HG02678 (cell line): ENCODE results near the gene MBLAC1.

ENCODE experiments used
- ATAC-seq: cut with Tn5 transposase; IDR thresholded peaks from one replicate; pipeline ENCODE4 v1.9.1; 2021; ENCODE audit warnings: mild to moderate bottlenecking, moderate library complexity; ENCODE audit not compliant: unreplicated experiment

MBLAC1 gene

DNA sequence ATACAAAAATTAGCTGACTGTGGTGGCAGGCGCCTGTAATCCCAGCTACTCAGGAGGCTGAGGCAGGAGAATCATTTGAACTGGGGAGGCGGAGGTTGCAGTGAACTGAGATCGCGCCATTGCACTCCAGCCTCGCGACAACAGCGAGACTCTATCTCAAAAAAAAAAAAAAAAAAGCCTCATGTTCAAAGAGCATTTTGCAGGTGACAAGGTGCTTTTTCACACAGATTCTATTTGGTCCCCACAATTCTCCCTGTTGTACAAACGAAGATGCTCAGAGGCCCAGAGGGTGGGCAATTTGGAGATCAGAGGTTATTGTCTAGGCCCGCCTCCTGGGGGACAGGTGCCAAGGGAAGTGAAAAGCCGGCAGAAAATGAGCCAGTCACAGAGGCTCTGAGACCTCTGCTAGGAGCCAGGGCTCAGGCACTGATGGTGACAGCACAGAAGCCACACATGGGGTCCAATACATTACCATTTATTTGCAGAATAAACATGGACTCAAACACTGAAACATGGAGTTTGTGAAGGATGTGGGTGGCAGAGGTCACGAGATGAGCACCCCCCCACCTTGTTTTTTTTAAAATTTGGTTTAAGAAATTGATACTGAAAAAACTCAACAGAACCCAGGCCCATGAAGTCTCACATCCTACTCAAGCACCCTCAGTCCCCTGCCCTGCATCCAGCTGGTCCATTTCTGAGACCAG is 42.5 kb downstream of the MBLAC1 start:
- ATAC-seq, result no peak

DNA sequence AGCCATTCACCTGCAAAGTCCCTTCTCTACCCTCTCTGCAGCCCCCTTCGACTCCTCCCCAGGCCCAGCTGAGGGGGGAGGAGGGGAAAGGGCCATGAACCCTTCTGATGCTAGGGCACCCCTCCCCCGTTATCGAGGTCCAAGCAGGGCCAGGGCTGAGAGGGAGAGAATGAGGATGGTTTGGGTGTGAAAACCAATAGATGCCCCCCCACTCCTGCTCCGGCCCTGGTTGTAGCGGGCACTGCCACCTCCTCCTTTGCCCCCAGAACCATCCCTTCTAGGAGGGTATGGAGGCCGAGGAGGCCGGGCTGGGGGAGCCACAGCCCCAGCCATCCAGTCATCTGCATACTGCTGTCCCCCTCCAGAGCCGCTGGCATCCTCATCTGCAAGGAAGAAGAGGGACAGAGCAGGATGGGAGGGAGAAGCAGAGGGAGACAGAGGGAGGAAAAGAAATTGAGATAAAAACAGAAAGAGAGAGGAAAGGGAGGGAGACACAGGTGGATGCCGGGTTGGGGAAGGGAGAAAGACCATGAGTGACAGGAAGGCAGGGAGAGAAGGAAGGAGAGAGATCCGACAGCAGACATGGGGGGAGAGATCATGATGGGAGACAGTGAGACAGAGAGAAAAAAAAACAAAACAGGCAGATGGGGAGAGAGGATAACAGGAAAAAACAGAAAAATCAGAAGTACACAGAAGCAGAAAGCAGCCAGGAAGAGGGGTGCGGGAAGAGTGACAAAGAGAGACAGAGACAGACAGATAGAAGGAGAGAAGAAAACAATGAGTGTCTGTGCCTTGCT is 43.5 kb downstream of the MBLAC1 start:
- no peak for ATAC-seq

DNA sequence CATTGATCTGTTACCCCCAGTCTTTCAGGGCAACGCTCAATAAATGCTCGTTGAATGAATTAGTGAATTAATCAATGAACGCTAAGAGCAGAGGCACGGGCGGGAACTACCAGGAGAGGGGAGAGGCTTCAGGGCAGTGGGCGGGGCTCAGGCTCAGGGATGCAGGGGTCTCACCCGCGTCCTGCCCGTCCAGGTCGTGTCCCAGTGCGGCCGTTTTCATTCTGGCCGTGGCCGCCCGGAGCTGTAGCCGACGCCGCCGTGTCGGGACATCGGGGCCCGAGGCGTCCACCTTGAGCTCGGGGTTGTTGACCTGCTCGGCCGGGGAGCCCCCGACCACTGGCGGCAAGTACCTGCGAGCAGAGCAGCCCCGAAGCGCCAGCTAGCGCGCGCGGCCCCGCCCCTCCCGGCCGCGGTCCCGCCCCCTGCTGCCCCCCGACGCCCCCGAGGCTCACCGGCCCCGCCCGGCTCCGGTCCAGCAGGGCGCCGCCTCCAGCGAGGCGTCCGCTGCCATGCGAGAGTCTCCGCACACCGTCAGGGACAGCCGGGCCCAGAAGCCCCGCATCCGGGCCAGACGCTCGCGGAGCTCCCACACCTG is 44.4 kb downstream of the MBLAC1 start:
- ATAC-seq, result no peak

DNA sequence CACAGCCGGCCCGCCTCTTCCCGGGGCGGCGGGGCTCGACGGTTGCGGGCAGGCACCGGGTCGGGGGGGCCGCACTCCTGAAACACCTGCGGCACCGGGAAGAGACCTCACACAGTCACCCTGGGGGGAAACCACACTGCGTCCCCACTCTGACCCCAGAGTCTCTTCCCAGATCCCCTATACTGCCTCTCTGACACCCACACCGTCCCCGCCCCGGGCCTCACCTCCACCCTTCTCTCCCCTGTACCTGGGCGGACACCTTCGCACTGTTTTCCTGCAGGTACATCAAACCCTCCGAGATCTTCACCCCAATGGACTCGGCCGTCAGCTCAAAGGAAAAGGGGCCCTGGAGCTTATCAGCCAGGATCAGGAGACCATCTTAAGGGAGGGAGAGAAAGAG is 45.1 kb downstream of the MBLAC1 start:
- ATAC-seq, result no peak

DNA sequence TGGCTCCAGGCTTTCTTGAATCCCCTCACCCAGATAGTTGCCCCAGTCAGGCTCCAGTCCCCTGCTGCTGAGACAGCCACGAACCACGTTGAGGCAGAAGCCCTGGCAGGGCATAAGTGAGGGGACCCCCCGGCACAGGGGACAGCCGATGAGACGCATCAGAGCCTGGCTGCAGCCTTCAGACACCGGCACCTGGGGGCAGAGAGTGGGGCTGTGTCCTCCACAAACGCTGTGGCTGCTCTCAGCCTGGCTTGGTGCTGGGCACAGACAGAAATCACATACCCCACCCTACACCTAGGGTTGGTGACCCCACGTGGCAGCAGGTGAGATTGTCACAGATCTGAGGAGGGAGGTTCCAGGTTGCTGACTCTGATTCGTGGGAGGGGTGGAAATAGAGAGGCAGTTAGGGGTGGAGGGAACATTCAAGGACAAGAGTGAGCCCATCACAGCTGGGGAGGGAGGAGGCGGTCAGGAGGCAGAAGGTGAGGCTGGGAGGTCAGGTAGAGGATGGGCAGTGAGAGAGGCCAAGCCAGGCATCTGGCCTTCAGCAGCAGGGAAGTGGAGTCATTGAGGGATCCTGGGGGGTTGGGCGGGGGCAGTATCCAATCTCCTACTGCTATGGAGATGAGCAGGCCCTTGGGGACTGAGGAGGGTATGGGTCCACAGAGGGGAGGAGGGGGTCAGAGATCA is 47.2 kb downstream of the MBLAC1 start:
- ATAC-seq, result no peak

DNA sequence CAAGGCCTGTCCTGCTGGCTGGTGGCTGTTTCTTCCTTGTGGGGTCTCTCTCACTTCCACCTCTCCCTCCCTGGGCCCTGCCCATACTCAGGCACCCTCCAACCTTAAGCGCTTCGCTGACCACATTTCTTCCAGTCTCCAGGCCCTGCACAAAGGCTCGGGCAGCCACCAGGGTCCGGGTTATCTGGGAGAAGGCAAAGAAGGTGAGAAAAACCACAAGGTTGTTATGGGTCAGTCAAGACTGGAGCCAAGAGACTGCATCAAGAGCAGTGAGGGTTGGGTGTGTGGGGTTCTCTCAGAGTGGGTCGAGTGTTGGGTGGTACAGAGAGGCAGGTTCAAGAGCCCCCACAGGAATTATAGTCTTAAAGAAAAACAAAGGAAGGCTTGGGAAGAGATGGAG is 47.8 kb downstream of the MBLAC1 start:
- ATAC-seq, result no peak

DNA sequence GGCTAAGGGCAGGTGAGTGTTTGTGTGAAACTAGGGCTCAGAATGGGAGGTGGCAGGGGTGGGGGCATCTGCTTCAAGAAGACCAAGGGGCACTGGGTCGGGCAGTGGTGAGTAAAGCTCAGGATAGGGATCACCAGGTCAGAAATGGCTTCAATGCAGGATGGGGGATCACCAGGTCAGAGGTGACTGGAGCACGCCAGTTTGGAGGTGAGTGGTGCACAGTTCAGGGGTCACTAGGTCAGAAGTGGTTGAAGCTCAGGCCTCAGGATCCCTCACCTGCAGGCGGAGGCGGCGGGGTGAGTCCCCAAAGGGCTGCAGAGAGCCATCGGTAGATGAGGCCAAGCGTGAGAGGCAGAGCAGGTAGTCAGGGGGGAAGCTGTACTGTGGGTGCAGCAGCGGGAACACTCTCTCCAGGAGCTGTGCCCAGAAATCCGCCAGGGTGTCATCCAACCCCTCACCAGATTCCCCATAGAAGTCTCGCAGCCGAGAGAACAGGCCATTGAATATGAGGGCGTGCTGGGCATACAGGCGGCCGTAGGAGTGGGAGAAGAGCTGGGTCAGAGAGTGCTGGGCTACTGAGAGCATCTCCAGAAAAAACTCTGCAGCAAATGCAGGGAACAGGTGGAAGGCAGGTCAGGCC is 48.6 kb downstream of the MBLAC1 start:
- ATAC-seq, result no peak

DNA sequence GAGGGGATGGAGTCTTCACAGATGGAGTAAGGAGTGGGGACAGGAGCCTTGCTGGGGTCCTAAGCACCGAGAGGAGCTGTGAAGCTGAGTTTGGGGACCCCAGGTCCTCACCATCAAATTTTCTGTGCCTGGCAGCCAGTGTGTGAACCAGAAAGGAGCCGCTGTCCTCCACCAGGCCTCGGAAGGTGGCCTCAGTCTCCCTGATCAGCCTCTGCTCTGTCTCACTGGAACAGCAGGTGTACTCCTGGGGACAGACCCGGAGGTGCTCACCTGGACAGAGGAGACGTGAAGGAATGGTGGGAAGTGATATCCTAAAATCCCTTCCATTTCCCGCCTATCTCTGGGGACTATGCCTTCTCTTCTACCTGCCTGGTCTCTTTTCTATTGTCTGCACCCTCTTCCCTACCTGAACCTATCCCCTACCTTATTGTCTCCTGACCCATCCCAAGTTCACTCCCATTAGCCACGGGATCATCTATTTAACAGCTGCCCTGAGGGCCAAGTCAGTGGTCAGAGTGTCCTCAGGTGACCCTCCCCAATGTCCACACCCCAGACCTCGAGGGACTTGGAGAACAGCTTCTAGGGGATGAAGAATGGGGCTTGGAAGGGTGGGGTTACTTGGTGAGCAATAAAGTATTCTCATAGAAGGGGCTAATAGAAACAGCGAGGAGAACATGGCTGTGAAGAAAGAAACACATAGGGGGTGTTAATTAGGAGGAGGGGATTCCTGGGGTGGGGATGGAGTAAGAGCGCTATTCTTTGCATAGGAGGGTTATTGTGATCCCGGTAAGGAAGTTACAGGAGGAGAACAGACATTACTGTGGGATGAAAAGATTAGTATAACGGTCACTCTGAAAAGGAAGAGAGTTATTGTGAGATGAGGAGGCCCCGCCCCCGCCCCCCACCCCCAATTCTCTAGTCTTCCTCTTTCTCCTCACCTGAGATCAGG is 49.6 kb downstream of the MBLAC1 start:
- no peak for ATAC-seq

DNA sequence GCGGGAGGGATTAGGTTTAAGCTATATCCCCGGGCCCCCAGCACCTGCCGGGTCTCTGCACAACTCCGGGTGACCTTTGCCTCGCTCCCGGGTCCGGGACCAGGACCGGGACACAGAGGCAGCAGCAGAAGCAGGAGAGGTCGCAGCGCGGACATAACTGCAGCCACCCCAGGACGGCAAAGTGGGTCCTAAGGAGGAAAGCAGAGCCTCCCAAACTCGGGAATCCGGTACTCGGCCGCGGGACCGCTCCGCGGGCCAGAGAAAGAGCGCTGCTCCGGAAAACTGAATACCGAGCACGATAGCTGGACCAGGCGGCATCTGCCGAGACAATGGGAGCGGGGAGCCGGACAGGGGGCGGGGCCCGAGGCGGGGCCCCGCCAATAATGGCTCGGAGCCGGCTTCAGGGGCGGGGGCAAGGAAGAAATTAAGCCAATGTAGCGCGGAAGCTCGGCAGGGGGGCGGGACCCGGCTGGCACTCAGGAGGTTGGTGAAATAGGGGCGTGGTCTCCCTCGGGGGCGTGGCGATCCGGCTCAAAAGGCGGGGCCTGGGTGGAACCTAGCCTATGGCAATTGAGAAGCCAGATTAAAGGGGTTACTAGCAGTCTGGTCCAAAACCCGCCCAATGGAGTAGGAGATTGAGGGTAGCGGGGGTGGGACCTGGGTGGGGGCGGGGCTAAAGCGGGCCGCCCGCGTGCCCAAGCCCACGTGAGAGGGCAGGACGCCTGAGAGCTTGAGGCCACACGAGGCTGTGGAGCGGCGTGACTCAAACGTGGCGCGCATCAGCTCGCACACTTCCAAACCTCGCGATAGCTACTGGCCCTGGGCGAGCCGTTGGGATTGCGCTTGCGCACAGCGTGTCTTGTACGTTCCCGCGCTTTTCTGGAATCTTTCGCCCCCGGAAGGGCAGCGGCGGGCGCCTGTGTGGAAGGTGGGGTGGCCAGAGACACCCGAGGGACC is 50.6 kb downstream of the MBLAC1 start, which contains the start of the genes GPC2 and STAG3:
Gene GPC2 (minus strand): TSS at position 337 of the 957 bp plus-strand sequence. CDS start 182 bp downstream, at position 155.
Gene STAG3 (plus strand): TSS at position 874 of the 957 bp plus-strand sequence. CDS start 2,639 bp downstream, outside the sequence.
- ATAC-seq, result peak; percentile 94
